Measurements from ENCODE around the gene RPP25L.

The RPP25L gene

GRCh38 chr9:34582787-34583186 lies 29.1 kb downstream of the RPP25L start:
- DNase-seq, result no peak

GRCh38 chr9:34581318-34581717 lies 30.6 kb downstream of the RPP25L start:
- no peak for DNase-seq

- DNase-seq, result no peak
Observed at GRCh38 chr9:34580358-34580757, 31.5 kb downstream of the RPP25L start.

- DNase-seq, result no peak
Observed at GRCh38 chr9:34579808-34580163, 32.1 kb downstream of the RPP25L start.

- DNase-seq, result peak; percentile 17
Observed at GRCh38 chr9:34579104-34579807, 32.6 kb downstream of the RPP25L start.

- peak; percentile 9 for DNase-seq
Observed at GRCh38 chr9:34578241-34579103, 33.4 kb downstream of the RPP25L start.

GRCh38 chr9:34577400-34578240 lies 34.3 kb downstream of the RPP25L start:
- peak; percentile 8 for DNase-seq

- no peak for DNase-seq
Observed at GRCh38 chr9:34576597-34577399, 35.1 kb downstream of the RPP25L start.

GRCh38 chr9:34575862-34576596 lies 35.9 kb downstream of the RPP25L start:
- DNase-seq, result no peak

- no peak for DNase-seq
Observed at GRCh38 chr9:34575241-34575640, 36.7 kb downstream of the RPP25L start.

GRCh38 chr9:34574571-34574970 lies 37.3 kb downstream of the RPP25L start:
- DNase-seq, result no peak

GRCh38 chr9:34573599-34574325 lies 38.1 kb downstream of the RPP25L start:
- DNase-seq, result no peak

- DNase-seq, result no peak
Observed at GRCh38 chr9:34572628-34573027, 39.3 kb downstream of the RPP25L start.

- no peak for DNase-seq
Observed at GRCh38 chr9:34572092-34572491, 39.8 kb downstream of the RPP25L start.

- DNase-seq, result no peak
Observed at GRCh38 chr9:34571481-34571810, 40.5 kb downstream of the RPP25L start.

GRCh38 chr9:34570809-34571480 lies 41.0 kb downstream of the RPP25L start:
- no peak for DNase-seq

GRCh38 chr9:34570376-34570775 lies 41.5 kb downstream of the RPP25L start:
- DNase-seq, result no peak

GRCh38 chr9:34568774-34569173 lies 43.1 kb downstream of the RPP25L start:
- no peak for DNase-seq

GRCh38 chr9:34568133-34568532 lies 43.8 kb downstream of the RPP25L start:
- DNase-seq, result no peak

GRCh38 chr9:34566972-34567371 lies 44.9 kb downstream of the RPP25L start:
- no peak for DNase-seq

- no peak for DNase-seq
Observed at GRCh38 chr9:34566322-34566721, 45.6 kb downstream of the RPP25L start.
